Measurements from ENCODE around the gene TGM2.

Gene TGM2

GRCh38 chr20:38134427-38135270 lies 30.4 kb downstream of the TGM2 start:
- no peak for DNase-seq (ENCODE audit: insufficient read length, low spot score)
- no peak for FAIRE-seq

- no peak for FAIRE-seq
- no peak for DNase-seq (ENCODE audit: insufficient read length, low spot score)
These were observed 31.2 kb downstream of the TGM2 start for GRCh38 chr20:38133680-38134426.

GRCh38 chr20:38132910-38133501 lies 32.1 kb downstream of the TGM2 start:
- DNase-seq (ENCODE audit: insufficient read length, low spot score) (no peak), FAIRE-seq (no peak)

- no peak for FAIRE-seq
- no peak for DNase-seq (ENCODE audit: insufficient read length, low spot score)
These were observed 32.7 kb downstream of the TGM2 start for GRCh38 chr20:38132156-38132909.

GRCh38 chr20:38131588-38132121 lies 33.4 kb downstream of the TGM2 start:
- no peak for DNase-seq (ENCODE audit: insufficient read length, low spot score)

GRCh38 chr20:38130687-38131587 lies 34.1 kb downstream of the TGM2 start:
- DNase-seq (ENCODE audit: insufficient read length, low spot score) = no peak
- no peak for FAIRE-seq

More at GRCh38 chr20:38131588-38132121, 33.4 kb downstream of the TGM2 start:
- no peak for FAIRE-seq

- no peak for DNase-seq (ENCODE audit: insufficient read length, low spot score)
- no peak for FAIRE-seq
These were observed 35.0 kb downstream of the TGM2 start for GRCh38 chr20:38129893-38130609.

- FAIRE-seq = no peak
- no peak for DNase-seq (ENCODE audit: insufficient read length, low spot score)
These were observed 35.7 kb downstream of the TGM2 start for GRCh38 chr20:38129248-38129865.

- no peak for FAIRE-seq
- no peak for DNase-seq (ENCODE audit: insufficient read length, low spot score)
These were observed 36.4 kb downstream of the TGM2 start for GRCh38 chr20:38128691-38129090.

- FAIRE-seq = no peak
These were observed 37.0 kb downstream of the TGM2 start for GRCh38 chr20:38127920-38128528.

GRCh38 chr20:38126932-38127621 lies 38.0 kb downstream of the TGM2 start:
- DNase-seq (ENCODE audit: insufficient read length, low spot score) (no peak), FAIRE-seq (no peak)

More at GRCh38 chr20:38127920-38128528, 37.0 kb downstream of the TGM2 start:
- DNase-seq (ENCODE audit: insufficient read length, low spot score) = no peak

GRCh38 chr20:38126146-38126921 lies 38.7 kb downstream of the TGM2 start:
- DNase-seq (ENCODE audit: insufficient read length, low spot score) (no peak), FAIRE-seq (no peak)

- FAIRE-seq (no peak), DNase-seq (ENCODE audit: insufficient read length, low spot score) (no peak)
These were observed 39.7 kb downstream of the TGM2 start for GRCh38 chr20:38125157-38126056.

- no peak for DNase-seq (ENCODE audit: insufficient read length, low spot score)
- FAIRE-seq = no peak
These were observed 42.0 kb downstream of the TGM2 start for GRCh38 chr20:38123021-38123587.

GRCh38 chr20:38121741-38122140 lies 43.3 kb downstream of the TGM2 start:
- FAIRE-seq (no peak), DNase-seq (ENCODE audit: insufficient read length, low spot score) (no peak)
